ENCODE data around the gene ANG. TPM values are rescaled to one million over a fixed set of nuclear protein-coding genes. Genes with fewer than 3 reads are reported as not detected.
"Not testable (repeated sequence)": the region's sequence is repeated elsewhere in the genome, so short reads cannot be mapped to it uniquely, and the experiment has no call there.

Gene ANG
- total RNA-seq, 2 experiments from 2014 or later, result 0.27 to 0.92 TPM

DNA sequence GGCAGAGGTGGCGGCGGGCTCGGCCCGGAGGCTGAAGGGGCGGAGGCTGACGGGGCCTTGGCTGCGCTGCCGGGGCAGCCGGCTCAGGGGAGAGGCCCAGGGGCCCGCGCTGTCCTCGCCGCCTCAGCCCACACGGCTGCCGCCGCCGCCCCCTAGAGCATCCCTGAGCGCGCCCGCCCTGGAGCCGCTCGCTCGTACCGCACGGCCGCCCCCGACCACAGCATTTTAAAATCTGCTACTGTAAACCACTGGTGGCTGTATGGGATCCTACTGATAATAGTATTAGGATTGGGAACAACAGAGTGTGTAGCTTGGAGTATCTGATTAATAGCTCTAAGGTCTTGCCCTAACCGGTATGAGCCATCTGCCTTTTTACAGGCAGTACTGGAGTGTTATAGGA lies 34.9 kb downstream of the ANG start:
- Mint-ChIP-seq H3K4me1 (ENCODE audit: low read depth) (no peaks in the 10 kb centered on the region), H3K27ac (no peak overlapping the region), H3K4me3 (no peak overlapping the region), H3K27me3 (peaks cover 69% of the 10 kb centered on the region), H3K9me3 (no peaks in the 10 kb centered on the region), H3K36me3 (ENCODE audit: low read depth) (no peaks in the 10 kb centered on the region)
- H3K27ac ChIP-seq (ENCODE audit: low read depth in 1 of 2, low read length in 2 of 2), result no peak overlapping the region
- no peaks in the 10 kb centered on the region for H3K36me3 ChIP-seq (ENCODE audit: insufficient read depth, low read length)
- H3K4me3 ChIP-seq (ENCODE audit: low read length), result no peak overlapping the region
- POLR2A ChIA-PET, result no interaction called here
- H3K4me1 ChIP-seq (ENCODE audit: insufficient read depth, low read length), result no peaks in the 10 kb centered on the region
- DNase-seq (no peak), ATAC-seq (ENCODE audit: poor library complexity) (no peak)
- CTCF ChIA-PET, result no interaction called here
- no peaks in the 10 kb centered on the region for H3K9me3 ChIP-seq (ENCODE audit: control insufficient read depth in 1 of 2, insufficient read depth in 1 of 2, low read length in 2 of 2)
- TF ChIP-seq, protein P1, sequence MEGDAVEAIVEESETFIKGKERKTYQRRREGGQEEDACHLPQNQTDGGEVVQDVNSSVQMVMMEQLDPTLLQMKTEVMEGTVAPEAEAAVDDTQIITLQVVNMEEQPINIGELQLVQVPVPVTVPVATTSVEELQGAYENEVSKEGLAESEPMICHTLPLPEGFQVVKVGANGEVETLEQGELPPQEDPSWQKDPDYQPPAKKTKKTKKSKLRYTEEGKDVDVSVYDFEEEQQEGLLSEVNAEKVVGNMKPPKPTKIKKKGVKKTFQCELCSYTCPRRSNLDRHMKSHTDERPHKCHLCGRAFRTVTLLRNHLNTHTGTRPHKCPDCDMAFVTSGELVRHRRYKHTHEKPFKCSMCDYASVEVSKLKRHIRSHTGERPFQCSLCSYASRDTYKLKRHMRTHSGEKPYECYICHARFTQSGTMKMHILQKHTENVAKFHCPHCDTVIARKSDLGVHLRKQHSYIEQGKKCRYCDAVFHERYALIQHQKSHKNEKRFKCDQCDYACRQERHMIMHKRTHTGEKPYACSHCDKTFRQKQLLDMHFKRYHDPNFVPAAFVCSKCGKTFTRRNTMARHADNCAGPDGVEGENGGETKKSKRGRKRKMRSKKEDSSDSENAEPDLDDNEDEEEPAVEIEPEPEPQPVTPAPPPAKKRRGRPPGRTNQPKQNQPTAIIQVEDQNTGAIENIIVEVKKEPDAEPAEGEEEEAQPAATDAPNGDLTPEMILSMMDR (IDR thresholded peaks at IDR 0.05), result no peak
- peaks cover 5 to 49% of the 10 kb centered on the region in 2 experiments for H3K27me3 ChIP-seq (ENCODE audit: control insufficient read depth in 1 of 2, insufficient read depth in 2 of 2, low read length in 2 of 2)
- intact Hi-C loops (cut with DNase I, micrococcal nuclease), result no loop called here

- DNase-seq; POLR2A ChIA-PET; H3K4me1 Mint-ChIP-seq (ENCODE audit: low read depth); H3K4me1 ChIP-seq (ENCODE audit: insufficient read depth, low read length); H3K36me3 ChIP-seq (ENCODE audit: insufficient read depth, low read length); intact Hi-C loops (cut with DNase I, micrococcal nuclease); H3K4me3 Mint-ChIP-seq; H3K4me3 ChIP-seq (ENCODE audit: low read length); H3K27ac Mint-ChIP-seq; H3K9me3 ChIP-seq (ENCODE audit: control insufficient read depth in 1 of 2, insufficient read depth in 1 of 2, low read length in 2 of 2); CTCF ChIA-PET; H3K36me3 Mint-ChIP-seq (ENCODE audit: low read depth); H3K9me3 Mint-ChIP-seq; ATAC-seq (ENCODE audit: poor library complexity); H3K27ac ChIP-seq (ENCODE audit: low read depth in 1 of 2, low read length in 2 of 2): not testable (repeated sequence)
- peaks cover 60% of the 10 kb centered on the region for H3K27me3 Mint-ChIP-seq
- peaks cover 9 to 49% of the 10 kb centered on the region in 2 experiments for H3K27me3 ChIP-seq (ENCODE audit: control insufficient read depth in 1 of 2, insufficient read depth in 2 of 2, low read length in 2 of 2)
Observed at GRCh38 chr14:20726121-20726520, 37.6 kb downstream of the ANG start.

GRCh38 chr14:20726531-20726930 lies 38.0 kb downstream of the ANG start:
- no peaks in the 10 kb centered on the region for H3K36me3 ChIP-seq (ENCODE audit: insufficient read depth, low read length)
- CTCF ChIA-PET, result no interaction called here
- H3K4me3 Mint-ChIP-seq, result no peak overlapping the region
- H3K4me3 ChIP-seq (ENCODE audit: low read length), result no peak overlapping the region
- no peak overlapping the region for H3K27ac Mint-ChIP-seq
- H3K27me3 ChIP-seq (ENCODE audit: control insufficient read depth in 1 of 2, insufficient read depth in 2 of 2, low read length in 2 of 2), result peaks cover 9 to 47% of the 10 kb centered on the region in 2 experiments
- H3K27ac ChIP-seq (ENCODE audit: low read depth in 1 of 2, low read length in 2 of 2), result no peak overlapping the region
- POLR2A ChIA-PET, result no interaction called here
- peaks cover 62% of the 10 kb centered on the region for H3K27me3 Mint-ChIP-seq
- intact Hi-C loops (cut with DNase I, micrococcal nuclease), result no loop called here
- H3K9me3 Mint-ChIP-seq, result no peaks in the 10 kb centered on the region
- no peaks in the 10 kb centered on the region for H3K9me3 ChIP-seq (ENCODE audit: control insufficient read depth in 1 of 2, insufficient read depth in 1 of 2, low read length in 2 of 2)
- DNase-seq (no peak), ATAC-seq (ENCODE audit: poor library complexity) (no peak)
- no peaks in the 10 kb centered on the region for H3K4me1 Mint-ChIP-seq (ENCODE audit: low read depth)
- H3K36me3 Mint-ChIP-seq (ENCODE audit: low read depth), result no peaks in the 10 kb centered on the region
- TF ChIP-seq, protein P1 (IDR thresholded peaks at IDR 0.05), result no peak
- no peaks in the 10 kb centered on the region for H3K4me1 ChIP-seq (ENCODE audit: insufficient read depth, low read length)

GRCh38 chr14:20730891-20731290 lies 42.3 kb downstream of the ANG start:
- intact Hi-C loops (cut with DNase I, micrococcal nuclease), result no loop called here
- ChIA-PET CTCF (no interaction called here), POLR2A (no interaction called here)
- Histone ChIP-seq H3K27me3 (ENCODE audit: control insufficient read depth in 1 of 2, insufficient read depth in 2 of 2, low read length in 2 of 2) (peaks cover 4 to 11% of the 10 kb centered on the region in 2 experiments), H3K27ac (ENCODE audit: low read depth in 1 of 2, low read length in 2 of 2) (no peak overlapping the region), H3K4me3 (ENCODE audit: low read length) (no peak overlapping the region), H3K36me3 (ENCODE audit: insufficient read depth, low read length) (no peaks in the 10 kb centered on the region), H3K4me1 (ENCODE audit: insufficient read depth, low read length) (no peaks in the 10 kb centered on the region), H3K9me3 (ENCODE audit: control insufficient read depth in 1 of 2, insufficient read depth in 1 of 2, low read length in 2 of 2) (no peaks in the 10 kb centered on the region)
- TF ChIP-seq, protein P1 (IDR thresholded peaks at IDR 0.05), result no peak
- Mint-ChIP-seq H3K4me1 (ENCODE audit: low read depth) (no peaks in the 10 kb centered on the region), H3K9me3 (no peaks in the 10 kb centered on the region), H3K4me3 (no peak overlapping the region), H3K27me3 (peaks cover 28% of the 10 kb centered on the region), H3K36me3 (ENCODE audit: low read depth) (no peaks in the 10 kb centered on the region), H3K27ac (no peak overlapping the region)
- DNase-seq, result no peak
- ATAC-seq (ENCODE audit: poor library complexity), result no peak

Data from CD4-positive, alpha-beta T cell (primary cell).